SU-DHL-6 (cell line): ENCODE data around the gene CUEDC1.

Experiments used
- H2AFZ ChIP-seq: fragments of 200-600 bp; sonication (generic); 2 replicates; pipeline ENCODE4 v1.6.1; 2014; ENCODE audit warnings: low read depth, mild to moderate bottlenecking, moderate library complexity, mixed read lengths, antibody characterized with exemption, low read length; ENCODE audit not compliant: severe bottlenecking
- H3F3A ChIP-seq: fragments of 200-600 bp; shearing (Covaris generic); 2 replicates; pipeline ENCODE4 v1.6.0; 2016; ENCODE audit warnings: antibody characterized with exemption, mild to moderate bottlenecking; ENCODE audit not compliant: insufficient read depth
- H3K27ac ChIP-seq: fragments of 200-600 bp; sonication (generic); 2 replicates; pipeline ENCODE4 v1.5.1; 2016; ENCODE audit warnings: low read depth, mild to moderate bottlenecking, low read length, moderate library complexity, mixed read lengths
- H3K27me3 ChIP-seq: fragments of 200-600 bp; sonication (generic), shearing (Covaris generic); 2 replicates; pipeline ENCODE4 v1.6.0; 2014; ENCODE audit warnings: mild to moderate bottlenecking, low read length
- H3K36me3 ChIP-seq: fragments of 200-600 bp; sonication (generic); 2 replicates; pipeline ENCODE4 v1.6.1; 2014; ENCODE audit warnings: mild to moderate bottlenecking, low read length, mixed read lengths
- H3K4me2 ChIP-seq: fragments of 300-600, 200-600 bp; shearing (Covaris generic), sonication (generic); 2 replicates; pipeline ENCODE4 v1.6.0; 2014; ENCODE audit warnings: low read length, low read depth, mild to moderate bottlenecking; ENCODE audit not compliant: poor library complexity, severe bottlenecking
- H3K4me3 ChIP-seq: fragments of 200-600 bp; sonication (generic); 2 replicates; pipeline ENCODE4 v1.5.1; 2014; ENCODE audit warnings: antibody characterized with exemption, low read length, mild to moderate bottlenecking, mixed read lengths; ENCODE audit not compliant: insufficient read depth, poor library complexity, severe bottlenecking
- H3K79me2 ChIP-seq: fragments of 200-600 bp; sonication (generic); 2 replicates; pipeline ENCODE4 v1.6.1; 2014; ENCODE audit warnings: mild to moderate bottlenecking, low read length, moderate library complexity; ENCODE audit not compliant: insufficient read depth
- H3K9ac ChIP-seq: fragments of 200-600 bp; sonication (generic); 2 replicates; pipeline ENCODE4 v1.7.0; 2014; ENCODE audit warnings: mild to moderate bottlenecking, low read length
- H3K9me2 ChIP-seq: fragments of 200-600 bp; sonication (generic); replicated peaks from 2 replicates; pipeline ENCODE4 v1.6.1; 2014; ENCODE audit warnings: low read length; ENCODE audit not compliant: insufficient read depth
- H3K9me3 ChIP-seq: fragments of 200-600 bp; sonication (generic); 2 replicates; pipeline ENCODE4 v1.6.1; 2014; ENCODE audit warnings: low read length, mixed read lengths; ENCODE audit not compliant: insufficient read depth
- H4K20me1 ChIP-seq: fragments of 200-600 bp; sonication (generic); 2 replicates; pipeline ENCODE4 v1.6.1; 2014; ENCODE audit warnings: low read depth, mild to moderate bottlenecking, antibody characterized with exemption, low read length, moderate library complexity, mixed read lengths
- CTCF ChIP-seq: fragments of 200-600 bp; sonication (generic); IDR thresholded peaks from one replicate; pipeline ENCODE4 v1.5.1; 2017; ENCODE audit warnings: antibody characterized with exemption, mild to moderate bottlenecking, low read length, moderate library complexity; ENCODE audit not compliant: insufficient read depth, poor library complexity, severe bottlenecking
- EZH2phosphoT487 ChIP-seq: fragments of 200-600 bp; sonication (generic), shearing (Covaris generic); conservative IDR thresholded peaks from 2 replicates; pipeline ENCODE4 v1.6.1; 2018; ENCODE audit warnings: mild to moderate bottlenecking, antibody characterized with exemption, low read length, moderate library complexity, mixed read lengths

Gene CUEDC1

GRCh38 chr17:57970710-57971109 is 15.5 kb upstream of the CUEDC1 start:
- no peaks in the 10 kb centered on the region for H3K9me3 ChIP-seq
- H3F3A ChIP-seq = no peaks in the 10 kb centered on the region
- H3K4me3 ChIP-seq = no peak overlapping the region
- no peak overlapping the region for H2AFZ ChIP-seq
- no peaks in the 10 kb centered on the region for H3K27me3 ChIP-seq
- no peaks in the 10 kb centered on the region for H3K79me2 ChIP-seq
- peaks cover 9% of the 10 kb centered on the region for H3K36me3 ChIP-seq
- no peak overlapping the region for H3K4me2 ChIP-seq
- H4K20me1 ChIP-seq = no peaks in the 10 kb centered on the region; the same call in 1 of the 2 replicates
- no peak overlapping the region for H3K27ac ChIP-seq
- TF ChIP-seq EZH2phosphoT487 = no peak
- TF ChIP-seq CTCF = no peak
- no peak overlapping the region for H3K9ac ChIP-seq
- no peaks in the 10 kb centered on the region for H3K9me2 ChIP-seq

- Histone ChIP-seq H3K27me3 (no peaks in the 10 kb centered on the region), H3K36me3 (0 out of 2 replicates have a peak, but pooled peaks cover 2% of the 10 kb centered on the region), H4K20me1 (no peaks in the 10 kb centered on the region; the same call in 1 of the 2 replicates), H3K27ac (no peak overlapping the region), H3K4me3 (no peak overlapping the region), H3K4me2 (no peak overlapping the region), H3K9me3 (no peaks in the 10 kb centered on the region), H3K79me2 (no peaks in the 10 kb centered on the region), H3K9me2 (no peaks in the 10 kb centered on the region), H3K9ac (no peak overlapping the region), H3F3A (no peaks in the 10 kb centered on the region), H2AFZ (no peak overlapping the region)
- TF ChIP-seq CTCF (no peak), EZH2phosphoT487 (no peak)
These were observed 13.2 kb upstream of the CUEDC1 start for GRCh38 chr17:57968456-57968855.

GRCh38 chr17:57966875-57967274 is 11.7 kb upstream of the CUEDC1 start:
- H4K20me1 ChIP-seq = no peaks in the 10 kb centered on the region
- H3K27me3 ChIP-seq = no peaks in the 10 kb centered on the region
- no peaks in the 10 kb centered on the region for H3K9me2 ChIP-seq
- no peaks in the 10 kb centered on the region for H3K36me3 ChIP-seq
- no peaks in the 10 kb centered on the region for H3K9me3 ChIP-seq
- H3K27ac ChIP-seq = no peak overlapping the region
- H3K9ac ChIP-seq = no peak overlapping the region
- no peaks in the 10 kb centered on the region for H3F3A ChIP-seq
- H3K4me3 ChIP-seq = no peak overlapping the region
- no peaks in the 10 kb centered on the region for H3K79me2 ChIP-seq
- no peak for TF ChIP-seq CTCF
- no peak for TF ChIP-seq EZH2phosphoT487
- H2AFZ ChIP-seq = no peak overlapping the region
- H3K4me2 ChIP-seq = no peak overlapping the region

- Histone ChIP-seq H4K20me1 (no peaks in the 10 kb centered on the region), H3K9ac (no peak overlapping the region), H3K4me3 (no peak overlapping the region), H3K36me3 (no peaks in the 10 kb centered on the region), H3K4me2 (no peak overlapping the region), H3K79me2 (no peaks in the 10 kb centered on the region), H3K27me3 (no peaks in the 10 kb centered on the region), H3K9me3 (no peaks in the 10 kb centered on the region), H3K27ac (no peak overlapping the region), H3K9me2 (no peaks in the 10 kb centered on the region), H3F3A (no peaks in the 10 kb centered on the region), H2AFZ (no peak overlapping the region)
- TF ChIP-seq CTCF (no peak), EZH2phosphoT487 (no peak)
These were observed 11.0 kb upstream of the CUEDC1 start for GRCh38 chr17:57966246-57966645.
